GM19438 (cell line): ENCODE data around the gene DLGAP1.

Source experiments
- ATAC-seq: cut with Tn5 transposase; IDR thresholded peaks from one replicate; pipeline ENCODE4 v1.9.1; 2021; ENCODE audit warnings: low read depth; ENCODE audit not compliant: unreplicated experiment

DLGAP1 gene

DNA sequence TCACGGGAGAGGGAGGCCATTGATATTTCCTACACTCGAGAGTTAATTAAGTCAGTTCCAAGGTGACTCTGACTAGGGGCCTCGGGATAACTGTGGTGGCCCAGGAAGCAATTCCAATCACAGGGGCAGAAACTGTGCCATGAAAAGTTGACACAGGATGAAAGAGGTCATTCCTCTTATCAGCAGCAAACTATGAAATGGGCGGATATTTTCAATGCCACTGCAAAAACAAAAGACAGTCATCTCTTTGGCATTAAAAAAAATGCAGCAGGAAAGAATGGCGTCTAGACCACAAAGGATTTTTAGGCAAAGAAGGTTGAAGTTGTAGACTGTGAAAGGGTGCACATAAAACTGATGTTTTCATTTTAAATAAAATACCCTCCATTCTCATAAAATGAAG lies 955.1 kb downstream of the DLGAP1 start:
- ATAC-seq, result no peak

- ATAC-seq, result no peak
Measured at GRCh38 chr18:3499501-3499900, 955.6 kb downstream of the DLGAP1 start.

DNA sequence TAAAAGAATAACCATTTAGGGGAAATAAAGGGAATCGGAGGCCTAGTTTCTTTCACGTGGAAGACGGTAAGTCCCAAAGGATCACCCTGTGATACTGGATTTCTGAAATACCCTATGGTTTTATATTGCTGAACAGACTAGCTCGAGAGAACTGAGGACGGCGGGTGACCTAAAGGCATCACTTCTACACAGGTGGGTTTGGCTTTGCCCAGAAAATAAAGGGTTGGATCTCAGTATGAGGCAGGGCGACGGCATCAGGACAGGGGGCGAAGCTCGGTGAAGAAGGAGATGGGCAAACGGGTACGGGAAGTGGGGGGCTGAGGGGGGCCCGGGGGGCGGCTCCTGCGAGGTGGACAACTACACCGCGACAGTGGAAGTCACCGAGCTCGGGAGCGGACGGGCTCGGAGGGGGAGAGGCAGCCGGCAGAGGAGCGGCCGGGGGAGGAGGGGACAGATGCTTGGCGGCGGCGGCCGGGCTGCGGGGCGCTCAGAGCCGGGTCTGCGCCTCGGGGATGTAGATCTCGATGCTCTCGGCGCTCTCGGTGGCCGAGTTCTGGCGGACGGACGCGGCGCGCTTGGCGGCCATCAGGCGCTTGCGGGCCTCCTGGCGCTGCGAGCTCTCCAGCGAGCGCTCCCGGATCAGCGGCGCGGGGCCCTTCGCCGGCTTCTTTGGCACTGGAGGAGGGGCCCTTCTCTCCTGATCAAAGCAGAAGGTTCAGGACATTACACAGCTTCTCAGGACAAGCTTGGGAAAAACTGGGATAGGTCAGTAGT lies 956.2 kb downstream of the DLGAP1 start:
- ATAC-seq, result no peak

GRCh38 chr18:3495691-3496430 lies 959.2 kb downstream of the DLGAP1 start:
- no peak for ATAC-seq

GRCh38 chr18:3494569-3494968 lies 960.5 kb downstream of the DLGAP1 start:
- ATAC-seq, result no peak

DNA sequence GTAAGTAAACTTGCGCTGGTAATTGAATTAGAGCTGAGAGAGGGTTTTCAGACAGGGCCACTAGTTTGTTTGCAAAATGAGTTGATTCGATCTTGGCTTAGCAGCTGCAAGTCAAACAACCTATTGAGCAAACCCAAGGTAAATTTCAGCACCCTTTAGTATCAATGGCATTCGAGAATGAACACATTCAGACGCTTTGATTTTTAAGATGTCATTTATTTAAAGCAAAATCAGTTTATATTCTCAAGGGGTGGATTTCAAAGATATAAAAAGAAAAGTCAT lies 960.9 kb downstream of the DLGAP1 start:
- ATAC-seq, result no peak

DNA sequence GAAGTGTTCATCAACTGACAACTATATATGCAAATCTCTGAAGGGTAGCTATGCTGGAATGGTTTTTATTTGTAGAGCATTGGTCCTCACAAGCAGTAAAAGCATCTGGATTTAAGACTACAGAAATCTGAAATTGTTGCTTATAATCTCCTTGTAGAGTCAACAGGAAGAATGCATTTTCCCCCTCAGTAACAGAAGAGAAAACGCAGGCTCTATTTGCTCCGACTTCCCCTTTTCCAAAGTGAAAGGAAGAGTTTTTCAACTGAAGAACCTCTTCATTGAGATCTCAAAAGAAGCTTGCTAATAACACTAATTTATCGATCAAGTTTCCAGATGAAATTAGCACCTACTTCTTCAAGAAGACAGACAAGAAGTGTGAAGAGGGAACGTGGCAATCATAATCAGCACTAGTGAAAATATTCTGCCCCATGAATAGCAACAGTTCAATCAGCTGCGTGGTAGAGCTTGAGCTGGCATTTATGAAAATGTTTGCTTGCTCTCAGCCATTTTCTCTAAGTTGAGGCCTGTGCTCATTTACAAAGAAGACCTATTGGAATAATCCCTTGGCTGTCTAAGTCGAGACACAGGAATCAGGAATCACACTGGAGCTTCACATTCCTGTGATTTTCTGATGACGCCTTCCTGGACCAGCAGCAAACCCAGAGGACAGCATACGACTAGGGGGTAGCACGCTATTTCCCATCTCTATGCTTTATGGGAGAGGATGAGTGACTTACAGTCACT lies 961.4 kb downstream of the DLGAP1 start:
- no peak for ATAC-seq

GRCh38 chr18:3492721-3493120 lies 962.4 kb downstream of the DLGAP1 start:
- ATAC-seq, result no peak

DNA sequence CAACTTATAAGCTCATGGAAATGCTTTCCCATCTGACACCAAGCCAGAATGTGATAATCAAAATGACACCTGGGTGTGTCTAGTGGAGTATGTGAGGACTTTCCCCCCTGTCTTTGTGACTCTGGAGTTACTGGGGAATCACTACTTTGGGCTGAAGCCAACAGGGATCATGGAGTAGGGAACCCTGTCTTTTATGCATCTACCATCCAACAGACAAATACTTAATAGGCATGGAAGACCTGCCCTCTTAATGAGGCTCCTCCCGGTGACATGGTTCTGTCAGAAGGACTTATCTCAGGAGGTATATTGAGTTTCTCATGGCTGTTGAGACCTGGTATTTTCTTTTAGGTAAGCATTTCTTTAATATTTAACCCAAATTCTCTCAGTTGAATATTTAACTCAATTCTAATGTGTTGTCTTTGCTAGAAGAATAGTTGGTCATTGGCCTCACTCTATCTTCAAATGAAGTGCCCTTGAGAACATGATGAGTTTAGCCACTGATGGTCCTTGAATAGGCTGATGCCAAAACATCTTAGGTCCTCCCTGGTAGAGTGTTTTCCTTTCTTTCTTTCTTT lies 963.0 kb downstream of the DLGAP1 start:
- no peak for ATAC-seq

DNA sequence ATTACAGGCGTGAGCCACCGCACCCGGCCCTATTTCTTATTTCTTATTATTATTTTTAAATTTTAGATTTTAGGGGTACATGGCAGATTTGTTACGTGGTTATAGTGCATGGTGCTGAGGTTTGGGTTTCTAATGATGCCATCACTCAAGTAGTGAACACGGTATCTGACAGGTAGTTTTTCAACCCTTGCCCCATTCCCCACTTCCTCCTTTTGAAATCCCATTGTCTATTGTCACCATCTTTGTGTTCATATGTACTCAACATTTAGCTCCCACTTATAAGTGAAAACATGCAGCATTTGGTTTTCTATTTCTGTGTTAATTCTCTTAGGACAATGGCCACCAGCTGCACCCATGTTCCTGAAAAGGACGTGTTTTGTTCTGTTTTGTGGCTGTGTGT lies 965.6 kb downstream of the DLGAP1 start:
- ATAC-seq, result no peak

GRCh38 chr18:3486512-3486911 lies 968.6 kb downstream of the DLGAP1 start:
- no peak for ATAC-seq

DNA sequence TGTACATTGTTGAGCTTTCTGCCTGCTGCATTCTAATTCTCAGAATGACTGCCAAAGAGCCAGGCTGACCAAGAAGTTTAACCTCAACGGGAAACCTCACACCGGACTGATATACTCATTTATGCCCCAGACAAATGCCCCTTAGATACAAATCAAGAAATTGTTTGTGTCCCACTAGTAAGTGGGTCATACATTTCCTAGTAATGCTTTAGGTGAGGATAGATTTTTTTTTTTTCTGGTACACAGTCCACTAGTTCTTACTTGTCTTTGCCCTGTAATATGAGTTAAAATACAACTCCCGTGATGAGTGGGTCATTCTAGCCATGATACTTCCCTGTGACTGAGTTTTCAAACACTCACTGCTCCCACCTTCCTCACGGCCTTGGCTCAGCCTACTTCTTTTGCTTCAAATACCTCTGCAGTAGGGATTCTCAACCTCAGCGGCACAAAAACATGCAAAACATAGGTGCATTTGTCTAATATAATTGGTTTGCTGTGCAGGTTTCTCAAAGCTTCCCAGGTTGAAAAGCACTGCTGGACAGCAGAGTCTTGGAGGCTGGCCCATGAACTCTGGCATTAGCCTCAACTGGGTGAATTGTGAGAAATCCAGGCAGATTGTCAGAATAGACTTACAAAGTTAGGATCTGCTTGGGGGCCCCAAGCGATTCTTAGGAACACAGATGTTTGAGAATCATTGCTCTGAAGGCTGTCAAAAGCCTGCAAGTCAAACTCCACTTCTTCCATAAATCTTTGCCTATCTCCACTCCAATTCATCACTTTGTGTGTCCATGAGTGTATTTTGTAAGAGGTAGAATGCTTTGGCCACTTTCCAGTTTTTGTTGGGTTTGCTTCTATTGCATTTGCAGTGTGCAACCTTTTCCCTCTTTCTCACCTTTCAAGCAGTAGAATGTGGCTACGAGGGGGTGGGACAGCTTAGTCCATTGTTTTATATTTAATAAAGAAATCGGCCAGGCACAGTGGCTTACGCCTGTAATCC lies 969.7 kb downstream of the DLGAP1 start:
- ATAC-seq, result no peak

DNA sequence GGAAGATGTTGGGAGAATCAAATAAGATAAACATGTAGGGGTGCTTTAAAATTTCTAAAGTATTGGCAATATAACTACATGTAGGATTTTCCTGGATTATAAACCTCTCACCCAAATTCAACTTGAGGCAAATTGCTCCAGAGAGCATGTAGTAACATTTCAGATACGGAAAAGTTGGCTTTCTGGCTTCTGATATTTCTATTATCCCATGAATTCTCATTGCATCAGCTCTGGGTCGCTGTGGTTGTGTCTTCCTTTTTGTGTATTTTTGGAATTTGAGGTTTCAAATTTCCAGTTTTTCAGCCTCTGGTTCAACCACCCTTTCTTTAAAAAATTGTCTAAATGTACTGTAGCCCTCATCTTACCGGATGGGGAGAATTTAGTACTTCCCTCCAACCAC lies 972.8 kb downstream of the DLGAP1 start:
- no peak for ATAC-seq

DNA sequence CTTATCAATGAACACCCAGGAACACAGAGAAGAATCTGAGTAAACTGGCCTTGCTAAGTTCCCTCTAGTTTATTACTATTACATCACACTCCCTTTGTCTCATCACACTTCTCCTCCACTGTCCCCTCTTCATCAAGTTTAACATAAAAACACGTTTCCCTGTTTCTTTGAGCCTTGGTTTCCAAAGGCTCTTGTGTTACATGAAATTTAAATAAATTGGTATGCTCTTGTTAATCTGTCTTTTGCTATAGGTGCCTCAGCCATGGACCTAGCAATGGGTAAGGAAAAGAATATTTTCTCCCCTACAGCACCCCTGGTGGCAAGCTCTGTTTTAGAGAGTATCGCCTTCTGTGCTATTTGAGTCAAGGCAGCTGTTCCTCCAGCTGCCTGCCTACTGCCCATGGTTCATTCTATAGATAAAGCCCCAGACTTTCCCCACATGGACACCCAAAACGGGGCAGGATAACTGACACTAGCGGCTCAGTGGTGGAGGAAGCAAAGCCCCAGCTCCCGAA lies 973.4 kb downstream of the DLGAP1 start:
- peak; percentile 66 for ATAC-seq

- ATAC-seq, result no peak
Measured at GRCh38 chr18:3480827-3481573, 974.1 kb downstream of the DLGAP1 start.

- no peak for ATAC-seq
Measured at GRCh38 chr18:3479978-3480509, 975.1 kb downstream of the DLGAP1 start.

GRCh38 chr18:3478262-3478978 lies 976.7 kb downstream of the DLGAP1 start:
- no peak for ATAC-seq
